A549 (cell line): ENCODE results near the gene MYO1C.

Experiments
- BHLHE40 ChIP-seq: IDR thresholded peaks from 2 replicates; pipeline ENCODE4 v1.6.1; 2012; ENCODE audit warnings: low read depth, low read length, inconsistent platforms
- MAX ChIP-seq: IDR thresholded peaks from 2 replicates; pipeline ENCODE4 v1.6.1; 2012
- RAD21 ChIP-seq, 2 experiments: fragments of >200 bp in 1 of 2; sonication (Bioruptor Twin) in 1 of 2; formaldehyde crosslinking in 1 of 2; IDR thresholded peaks in 1 of 2; conservative IDR thresholded peaks in 1 of 2; 2 replicates in 1 of 2; 3 replicates in 1 of 2; pipeline ENCODE4 v1.6.1; 2012 to 2018; ENCODE audit warnings: inconsistent platforms in 1 of 2

- TF ChIP-seq MAX, result no peak
- no peak for TF ChIP-seq RAD21 (conservative IDR thresholded peaks at IDR 0.05 in 1 of 2, IDR thresholded peaks at IDR 0.05 in 1 of 2)
- no peak for TF ChIP-seq BHLHE40
Observed at GRCh38 chr17:1434150-1434549, 58.3 kb downstream of the MYO1C start.
